Kidney (tissue), 14 donors: ENCODE data around the gene CDK15. TPM values are rescaled to one million over a fixed set of nuclear protein-coding genes. Genes with fewer than 3 reads are reported as not detected.

Source experiments
- DNase-seq, 5 donors: peaks; one replicate each; pipeline ENCODE4 v3.0.0-alpha.2; 2013 to 2020
- FAIRE-seq: peaks from 2 replicates; lab custom pipeline; 2012; peaks lifted over from hg19 to GRCh38; lab: Jason Lieb, UNC
- H3K27ac ChIP-seq, 2 donors: one replicate each; pipeline ENCODE4 v1.7.0; 2013; ENCODE audit warnings: low read depth in 2 of 2, low read length in 2 of 2, inconsistent platforms in 1 of 2
- H3K27me3 ChIP-seq: one replicate; pipeline ENCODE4 v1.7.1; 2013; ENCODE audit warnings: low read length, inconsistent platforms; ENCODE audit not compliant: control insufficient read depth, insufficient read depth
- H3K36me3 ChIP-seq, 3 donors: one replicate each; pipeline versions ENCODE4 v1.7.0 to v1.7.1; 2013; ENCODE audit warnings: low read length in 3 of 3, control low read depth in 1 of 3, inconsistent platforms in 1 of 3; ENCODE audit not compliant: insufficient read depth in 3 of 3, control insufficient read depth in 2 of 3
- H3K4me1 ChIP-seq, 3 donors: one replicate each; pipeline versions ENCODE4 v1.7.0 to v1.7.1; 2013; ENCODE audit warnings: low read length in 3 of 3, inconsistent platforms in 1 of 3, low read depth in 1 of 3; ENCODE audit not compliant: control insufficient read depth in 2 of 3, insufficient read depth in 2 of 3
- H3K4me3 ChIP-seq, 3 donors: one replicate each; pipeline versions ENCODE4 v1.7.0 to v1.8.1; 2013; ENCODE audit warnings: low read length in 3 of 3, control low read depth in 1 of 3, inconsistent platforms in 1 of 3
- H3K9ac ChIP-seq, 3 donors: one replicate each; pipeline versions ENCODE4 v1.7.0 to v1.7.1; 2013; ENCODE audit warnings: low read length in 3 of 3, control low read depth in 1 of 3, inconsistent platforms in 1 of 3
- H3K9me3 ChIP-seq, 3 donors: one replicate each; pipeline versions ENCODE4 v1.7.0 to v1.7.1; 2013; ENCODE audit warnings: low read length in 3 of 3, control low read depth in 1 of 3, inconsistent platforms in 1 of 3; ENCODE audit not compliant: control insufficient read depth in 2 of 3, insufficient read depth in 1 of 3
- CTCF ChIP-seq: IDR thresholded peaks from 3 replicates; pipeline ENCODE4 v1.5.1; 2012; ENCODE audit warnings: mild to moderate bottlenecking, moderate library complexity, borderline replicate concordance; ENCODE audit not compliant: insufficient read depth; ENCODE audit errors: extremely low read depth
- intact Hi-C: fragments of 100-400 bp; cut with DNase I; formaldehyde crosslinking; loops from one replicate; pipeline ENCODE4 v1.11.1; 2022
- polyA plus RNA-seq: library from polyadenylated mRNA; stranded (reverse); fragments of 350-450 nt; fragmentation: Illumina TruSeq; extraction: RNeasy Lipid Tissue Mini Kit (QIAGEN cat#74804); gene quantifications from one replicate; pipeline ENCODE4 v1.2.3, GENCODE V29; 2014; ENCODE audit warnings: low read depth, low replicate concordance; ENCODE audit not compliant: insufficient read depth
- total RNA-seq: library from RNA; stranded (reverse); fragmentation: NEBNext Ultra II Directional; extraction: Animal tissue kit (Norgen Biotek cat#: 25700); gene quantifications from one replicate; pipeline ENCODE4 v1.2.1, GENCODE V29; 2021
- donor health status: control.
- donor health status: control.
- donor health status: control.
- donor health status: control.
- donor health status: control.
- donor health status: DM: yes; HTN: yes; CAD: no.
- donor health status: Normal renal cell carcinoma (clear cell type).

The CDK15 gene
- total and polyA plus RNA-seq, 2 donors from 2014 or later: 0.11 to 2.7 TPM

GRCh38 chr2:201813996-201814760 lies 7.8 kb downstream of the CDK15 start:
- Histone ChIP-seq H3K4me3 (no peak overlapping the region), H3K9me3 (no peaks in the 10 kb centered on the region), H3K27ac (no peak overlapping the region), H3K9ac (no peak overlapping the region), H3K4me1 (no peaks in the 10 kb centered on the region), H3K36me3 (no peaks in the 10 kb centered on the region), H3K27me3 (no peaks in the 10 kb centered on the region)
- no peak for TF ChIP-seq CTCF
- intact Hi-C loops: no loop called here
- DNase-seq (peak in 2 of 5 donors; percentile 51 to 83), FAIRE-seq (no peak)

GRCh38 chr2:201816657-201817575 lies 10.6 kb downstream of the CDK15 start:
- H3K27me3 ChIP-seq: no peaks in the 10 kb centered on the region
- no peaks in the 10 kb centered on the region for H3K36me3 ChIP-seq
- FAIRE-seq: no peak
- TF ChIP-seq CTCF: no peak
- H3K9ac ChIP-seq: no peak overlapping the region
- H3K4me3 ChIP-seq: no peak overlapping the region
- no peaks in the 10 kb centered on the region for H3K4me1 ChIP-seq
- no peaks in the 10 kb centered on the region for H3K9me3 ChIP-seq
- intact Hi-C loops: no loop called here
- H3K27ac ChIP-seq: no peak overlapping the region
- no peak for DNase-seq

GRCh38 chr2:201820383-201821007 lies 14.2 kb downstream of the CDK15 start:
- FAIRE-seq (no peak), DNase-seq (no peak)
- no peaks in the 10 kb centered on the region for H3K27me3 ChIP-seq
- intact Hi-C loops: no loop called here
- TF ChIP-seq CTCF: no peak
- H3K9me3 ChIP-seq: no peaks in the 10 kb centered on the region
- no peak overlapping the region for H3K27ac ChIP-seq
- no peak overlapping the region for H3K4me3 ChIP-seq
- H3K36me3 ChIP-seq: no peaks in the 10 kb centered on the region
- no peaks in the 10 kb centered on the region for H3K4me1 ChIP-seq
- no peak overlapping the region for H3K9ac ChIP-seq
